ENCODE data around the gene LSM10. TPM values are rescaled to one million over a fixed set of nuclear protein-coding genes. Genes with fewer than 3 reads are reported as not detected.

The LSM10 gene
- polyA plus RNA-seq, 1 experiment = 86.5 TPM

GRCh38 chr1:36358514-36359084, 39.1 kb downstream of the LSM10 start:
- CTCF ChIA-PET = interaction anchor here (1.0 to 3.6 kb wide), 3 partner anchors 10 to 36 kb away, joined by 3 to 13 read pairs (median 5); no protein-coding TSS in a partner anchor

GRCh38 chr1:36355811-36356210, 41.9 kb downstream of the LSM10 start:
- CTCF ChIA-PET = interaction anchor here (1.1 to 6.7 kb wide), 3 partner anchors 10 to 14 kb away, joined by 3 to 42 read pairs (median 23); no protein-coding TSS in a partner anchor
- Histone ChIP-seq H3K27me3 (ENCODE audit: control insufficient read depth, insufficient read depth, low read length) (no peaks in the 10 kb centered on the region), H3K4me3 (ENCODE audit: low read depth, low read length) (no peak overlapping the region), H3K36me3 (ENCODE audit: control insufficient read depth, insufficient read depth, low read length) (peaks cover 38% of the 10 kb centered on the region)
- no peak for TF ChIP-seq CTCF (IDR thresholded peaks at IDR 0.05; ENCODE audit: insufficient read depth, low read depth, low read length)
- DNase-seq (ENCODE audit: low read depth) = no peak
- POLR2A ChIA-PET = no interaction called here

More at GRCh38 chr1:36358514-36359084, 39.1 kb downstream of the LSM10 start:
- Histone ChIP-seq H3K36me3 (ENCODE audit: control insufficient read depth, insufficient read depth, low read length) (peaks cover 42% of the 10 kb centered on the region), H3K4me3 (ENCODE audit: low read depth, low read length) (no peak overlapping the region), H3K27me3 (ENCODE audit: control insufficient read depth, insufficient read depth, low read length) (no peaks in the 10 kb centered on the region)
- no peak for DNase-seq (ENCODE audit: low read depth)
- POLR2A ChIA-PET = no interaction called here
- TF ChIP-seq CTCF (IDR thresholded peaks at IDR 0.05; ENCODE audit: insufficient read depth, low read depth, low read length) = no peak

GRCh38 chr1:36354486-36354885, 43.2 kb downstream of the LSM10 start:
- CTCF ChIA-PET = interaction anchor here (3.4 to 6.7 kb wide), 2 partner anchors 12 to 14 kb away, joined by 23 to 42 read pairs; no protein-coding TSS in a partner anchor
- H3K36me3 ChIP-seq (ENCODE audit: control insufficient read depth, insufficient read depth, low read length) = peaks cover 31% of the 10 kb centered on the region
- H3K27me3 ChIP-seq (ENCODE audit: control insufficient read depth, insufficient read depth, low read length) = no peaks in the 10 kb centered on the region
- no peak for DNase-seq (ENCODE audit: low read depth)
- POLR2A ChIA-PET = no interaction called here
- H3K4me3 ChIP-seq (ENCODE audit: low read depth, low read length) = no peak overlapping the region
- TF ChIP-seq CTCF (IDR thresholded peaks at IDR 0.05; ENCODE audit: insufficient read depth, low read depth, low read length) = no peak

GRCh38 chr1:36352910-36353878, 44.5 kb downstream of the LSM10 start:
- CTCF ChIA-PET = interaction anchor here (0.7 to 6.7 kb wide), 8 partner anchors 11 to 261 kb away, joined by 3 to 50 read pairs (median 3); no protein-coding TSS in a partner anchor
- TF ChIP-seq CTCF (IDR thresholded peaks at IDR 0.05; ENCODE audit: insufficient read depth, low read depth, low read length) = no peak
- Histone ChIP-seq H3K27me3 (ENCODE audit: control insufficient read depth, insufficient read depth, low read length) (no peaks in the 10 kb centered on the region), H3K4me3 (ENCODE audit: low read depth, low read length) (no peak overlapping the region), H3K36me3 (ENCODE audit: control insufficient read depth, insufficient read depth, low read length) (peaks cover 33% of the 10 kb centered on the region)
- no peak for DNase-seq (ENCODE audit: low read depth)
- POLR2A ChIA-PET = no interaction called here

All from BJ (cell line).